Activated naive CD4-positive, alpha-beta T cell treated with anti-CD3 and anti-CD28 coated beads for 36 hours (primary cell): ENCODE measurements around the gene PCED1B. TPM values are rescaled to one million over a fixed set of nuclear protein-coding genes. Genes with fewer than 3 reads are reported as not detected.

ENCODE experiments used
- CTCF ChIA-PET: fragments of 350-600 bp; sonication (Branson Sonifier 250); formaldehyde crosslinking; loops from one replicate; lab custom pipeline; 2021; ENCODE audit warnings: antibody characterized with exemption; lab: Charles Lee
- DNase-seq: peaks from one replicate; pipeline ENCODE4 v3.0.0-alpha.2; 2020
- H3K27ac Mint-ChIP-seq: one replicate; pipeline ENCODE4 v1.8.0; 2021; ENCODE audit warnings: mild to moderate bottlenecking, mixed read lengths
- H3K27me3 Mint-ChIP-seq: one replicate; pipeline ENCODE4 v1.8.0; 2021; ENCODE audit warnings: low read depth, mixed read lengths
- H3K36me3 Mint-ChIP-seq: one replicate; pipeline ENCODE4 v1.8.0; 2021; ENCODE audit warnings: low read depth, mixed read lengths
- H3K4me1 Mint-ChIP-seq: one replicate; pipeline ENCODE4 v1.8.0; 2021; ENCODE audit warnings: low read depth, mixed read lengths
- H3K4me3 Mint-ChIP-seq: one replicate; pipeline ENCODE4 v1.8.0; 2021; ENCODE audit warnings: mild to moderate bottlenecking, moderate library complexity, mixed read lengths
- H3K9me3 Mint-ChIP-seq: one replicate; pipeline ENCODE4 v1.8.0; 2021; ENCODE audit warnings: mixed read lengths
- intact Hi-C: fragments of 100-400 bp; cut with micrococcal nuclease; formaldehyde crosslinking; loops from one replicate; pipeline ENCODE4 v1.15.1; 2023
- total RNA-seq, 2 experiments: library from RNA; stranded (reverse); gene quantifications; one replicate each; pipeline ENCODE4 v1.2.3, GENCODE V29; 2021

Gene PCED1B
- total RNA-seq, 2 experiments from 2014 or later = 138 to 143 TPM

- Mint-ChIP-seq H3K4me3 (peak overlapping the region; percentile 94), H3K9me3 (no peaks in the 10 kb centered on the region), H3K4me1 (peaks cover 26% of the 10 kb centered on the region), H3K36me3 (peaks cover 85% of the 10 kb centered on the region), H3K27me3 (no peaks in the 10 kb centered on the region), H3K27ac (peak overlapping the region; percentile 100)
- CTCF ChIA-PET = interaction anchor here (1.0 to 2.2 kb wide), 8 partner anchors 8 to 186 kb away, joined by 3 to 10 read pairs (median 6); no protein-coding TSS in a partner anchor
- intact Hi-C loops = loop anchor here (2.0 to 10.0 kb wide), 6 partner anchors 59 to 1491 kb away; partner anchors contain the start of genes ARID2, RPAP3, SCAF11 and SLC38A2
- peak; percentile 76 for DNase-seq
These were observed 138.8 kb downstream of the PCED1B start for GRCh38 chr12:47218191-47218654.

- DNase-seq = no peak
- no peaks in the 10 kb centered on the region for H3K27me3 Mint-ChIP-seq
- peak overlapping the region; percentile 94 for H3K4me3 Mint-ChIP-seq
- peaks cover 34% of the 10 kb centered on the region for H3K4me1 Mint-ChIP-seq
- no peaks in the 10 kb centered on the region for H3K9me3 Mint-ChIP-seq
- intact Hi-C loops = loop anchor here (1.0 to 10.0 kb wide), 8 partner anchors 52 to 1492 kb away; partner anchors contain the start of genes ARID2, RPAP3, SCAF11 and SLC38A2
- H3K36me3 Mint-ChIP-seq = peaks cover 82% of the 10 kb centered on the region
- CTCF ChIA-PET = interaction anchor here (0.9 to 2.2 kb wide), 7 partner anchors 9 to 187 kb away, joined by 3 to 12 read pairs (median 5); partner anchors contain the start of gene PCED1B
- H3K27ac Mint-ChIP-seq = peak overlapping the region; percentile 100
These were observed 139.8 kb downstream of the PCED1B start for GRCh38 chr12:47219243-47219642.

- peak overlapping the region; percentile 69 for H3K4me3 Mint-ChIP-seq
- DNase-seq = no peak
- peaks cover 54% of the 10 kb centered on the region for H3K4me1 Mint-ChIP-seq
- intact Hi-C loops = loop anchor here (2.0 to 5.0 kb wide), 2 partner anchors 15 to 611 kb away; no protein-coding TSS in a partner anchor
- no peaks in the 10 kb centered on the region for H3K27me3 Mint-ChIP-seq
- peak overlapping the region; percentile 92 for H3K27ac Mint-ChIP-seq
- no peaks in the 10 kb centered on the region for H3K9me3 Mint-ChIP-seq
- CTCF ChIA-PET = interaction anchor here (0.7 to 1.1 kb wide), 3 partner anchors 9 to 961 kb away, joined by 3 read pairs; no protein-coding TSS in a partner anchor
- H3K36me3 Mint-ChIP-seq = peaks cover 83% of the 10 kb centered on the region
These were observed 142.0 kb downstream of the PCED1B start for GRCh38 chr12:47221256-47222023.

GRCh38 chr12:47222520-47223030 is 143.2 kb downstream of the PCED1B start:
- Mint-ChIP-seq H3K27ac (peak overlapping the region; percentile 92), H3K4me1 (peaks cover 63% of the 10 kb centered on the region), H3K36me3 (peaks cover 81% of the 10 kb centered on the region), H3K27me3 (no peaks in the 10 kb centered on the region), H3K4me3 (peak overlapping the region; percentile 69), H3K9me3 (no peaks in the 10 kb centered on the region)
- CTCF ChIA-PET = interaction anchor here (1.1 kb wide), 1 partner anchor 851 kb away, joined by 3 read pairs; no protein-coding TSS in a partner anchor
- intact Hi-C loops = loop anchor here (5.0 kb wide), 1 partner anchor 610 kb away; no protein-coding TSS in a partner anchor
- DNase-seq = no peak

- peak overlapping the region; percentile 69 for H3K4me3 Mint-ChIP-seq
- no peaks in the 10 kb centered on the region for H3K27me3 Mint-ChIP-seq
- peaks cover 79% of the 10 kb centered on the region for H3K36me3 Mint-ChIP-seq
- intact Hi-C loops = loop anchor here (5.0 kb wide), 1 partner anchor 609 kb away; no protein-coding TSS in a partner anchor
- DNase-seq = no peak
- H3K27ac Mint-ChIP-seq = peak overlapping the region; percentile 92
- peaks cover 69% of the 10 kb centered on the region for H3K4me1 Mint-ChIP-seq
- H3K9me3 Mint-ChIP-seq = no peaks in the 10 kb centered on the region
- CTCF ChIA-PET = no interaction called here
These were observed 143.8 kb downstream of the PCED1B start for GRCh38 chr12:47223031-47223847.

DNA sequence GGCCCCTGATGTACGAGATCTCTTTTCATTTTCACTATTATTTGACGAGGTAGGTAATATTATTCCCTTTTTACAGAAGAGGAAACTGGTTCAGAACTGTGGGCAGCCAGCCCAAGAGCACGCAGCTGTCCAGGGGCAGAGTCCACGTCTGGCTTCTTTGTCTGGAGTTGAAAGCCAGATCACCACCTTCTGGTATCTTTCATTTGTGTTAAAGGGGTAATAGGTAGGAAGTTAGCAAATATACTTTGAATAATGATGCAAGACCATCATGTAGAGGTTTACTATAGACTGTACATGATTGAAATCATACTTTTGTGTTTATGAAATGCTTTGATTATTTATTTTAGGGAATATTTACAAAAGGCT is 144.4 kb downstream of the PCED1B start:
- DNase-seq = no peak
- H3K27ac Mint-ChIP-seq = peak overlapping the region; percentile 92
- no peaks in the 10 kb centered on the region for H3K27me3 Mint-ChIP-seq
- no peaks in the 10 kb centered on the region for H3K9me3 Mint-ChIP-seq
- intact Hi-C loops = loop anchor here (5.0 kb wide), 1 partner anchor 608 kb away; no protein-coding TSS in a partner anchor
- H3K4me3 Mint-ChIP-seq = peak overlapping the region; percentile 69
- CTCF ChIA-PET = no interaction called here
- H3K4me1 Mint-ChIP-seq = peaks cover 72% of the 10 kb centered on the region
- peaks cover 81% of the 10 kb centered on the region for H3K36me3 Mint-ChIP-seq

GRCh38 chr12:47224563-47225133 is 145.2 kb downstream of the PCED1B start:
- Mint-ChIP-seq H3K4me1 (peaks cover 79% of the 10 kb centered on the region), H3K9me3 (no peaks in the 10 kb centered on the region), H3K36me3 (peaks cover 82% of the 10 kb centered on the region), H3K4me3 (peak overlapping the region; percentile 59), H3K27ac (peak overlapping the region; percentile 92), H3K27me3 (no peaks in the 10 kb centered on the region)
- CTCF ChIA-PET = interaction anchor here (1.4 kb wide), 1 partner anchor 17 kb away, joined by 5 read pairs; no protein-coding TSS in a partner anchor
- intact Hi-C loops = loop anchor here (5.0 kb wide), 1 partner anchor 608 kb away; no protein-coding TSS in a partner anchor
- DNase-seq = no peak

DNA sequence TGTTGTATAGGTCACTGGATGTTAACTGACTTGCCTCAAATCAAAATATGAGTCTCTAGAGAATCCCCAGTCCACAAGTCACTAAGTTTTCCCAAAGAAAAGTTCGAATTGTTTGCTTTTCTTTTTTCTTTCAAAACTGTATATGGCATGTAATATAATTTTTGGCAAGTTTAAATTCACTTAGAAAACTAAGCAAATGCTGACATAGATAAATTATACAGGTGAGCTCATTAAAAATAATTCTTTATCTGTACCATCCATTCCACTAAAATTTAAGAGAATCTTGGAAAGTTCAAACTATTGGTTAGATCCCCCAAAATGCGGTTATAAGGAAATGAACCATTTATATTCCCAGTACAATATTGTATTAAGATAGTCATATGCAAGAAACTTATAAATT is 145.9 kb downstream of the PCED1B start:
- H3K9me3 Mint-ChIP-seq = no peaks in the 10 kb centered on the region
- no peak for DNase-seq
- H3K4me3 Mint-ChIP-seq = peak overlapping the region; percentile 59
- CTCF ChIA-PET = interaction anchor here (1.4 to 1.7 kb wide), 2 partner anchors 18 to 172 kb away, joined by 5 read pairs; no protein-coding TSS in a partner anchor
- peak overlapping the region; percentile 92 for H3K27ac Mint-ChIP-seq
- H3K27me3 Mint-ChIP-seq = no peaks in the 10 kb centered on the region
- peaks cover 84% of the 10 kb centered on the region for H3K4me1 Mint-ChIP-seq
- intact Hi-C loops = no loop called here
- peaks cover 81% of the 10 kb centered on the region for H3K36me3 Mint-ChIP-seq

DNA sequence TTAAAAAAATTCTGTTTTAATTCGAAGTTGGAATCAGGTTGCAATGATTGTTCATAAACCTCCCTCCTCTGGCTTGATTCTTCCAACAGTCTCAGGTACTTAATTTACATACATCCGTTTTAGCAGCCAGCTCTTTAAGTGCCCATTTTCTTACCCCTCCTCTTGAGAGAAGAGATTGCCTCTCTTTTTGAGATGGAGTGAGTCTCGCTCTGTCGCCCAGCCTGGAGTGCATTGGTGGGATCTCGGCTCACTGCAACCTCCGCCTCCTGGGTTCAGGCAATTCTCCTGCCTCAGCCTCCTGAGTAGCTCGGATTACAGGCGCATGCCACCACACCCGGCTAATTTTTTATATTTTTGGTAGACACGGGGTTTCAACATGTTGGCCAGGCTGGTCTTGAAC is 146.8 kb downstream of the PCED1B start:
- intact Hi-C loops = no loop called here
- H3K27ac Mint-ChIP-seq = peak overlapping the region; percentile 92
- CTCF ChIA-PET = interaction anchor here (1.4 to 1.7 kb wide), 3 partner anchors 19 to 182 kb away, joined by 3 to 5 read pairs (median 5); no protein-coding TSS in a partner anchor
- H3K9me3 Mint-ChIP-seq = no peaks in the 10 kb centered on the region
- H3K36me3 Mint-ChIP-seq = peaks cover 85% of the 10 kb centered on the region
- H3K4me1 Mint-ChIP-seq = peaks cover 88% of the 10 kb centered on the region
- H3K27me3 Mint-ChIP-seq = no peaks in the 10 kb centered on the region
- H3K4me3 Mint-ChIP-seq = peak overlapping the region; percentile 40
- no peak for DNase-seq

GRCh38 chr12:47228802-47229201 is 149.4 kb downstream of the PCED1B start:
- Mint-ChIP-seq H3K27ac (peak overlapping the region; percentile 78), H3K9me3 (peaks cover 4% of the 10 kb centered on the region), H3K4me3 (no peak overlapping the region), H3K36me3 (peaks cover 85% of the 10 kb centered on the region), H3K27me3 (no peaks in the 10 kb centered on the region), H3K4me1 (peaks cover 82% of the 10 kb centered on the region)
- no peak for DNase-seq
- CTCF ChIA-PET = interaction anchor here (0.7 to 1.3 kb wide), 4 partner anchors 13 to 458 kb away, joined by 3 to 5 read pairs (median 3); no protein-coding TSS in a partner anchor
- intact Hi-C loops = no loop called here

DNA sequence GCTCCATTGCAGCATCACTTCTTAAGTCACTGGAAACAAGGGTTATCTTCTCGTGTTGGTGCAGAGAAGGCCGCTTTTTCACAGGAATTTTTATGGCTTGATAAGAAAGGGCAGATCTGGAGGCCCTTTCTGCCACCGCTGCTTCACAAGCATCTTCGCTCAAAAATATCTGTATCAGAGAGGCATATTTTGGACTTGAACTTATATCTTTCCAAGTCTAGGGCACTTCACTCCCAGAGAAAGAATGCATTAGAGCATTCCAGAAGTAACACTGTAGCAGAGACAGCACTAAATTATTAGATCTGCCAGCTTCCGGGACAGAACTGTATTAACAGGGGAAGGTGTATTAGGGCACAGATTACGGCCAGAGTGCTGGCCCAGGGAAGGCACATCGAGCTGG is 152.0 kb downstream of the PCED1B start:
- intact Hi-C loops = no loop called here
- Mint-ChIP-seq H3K4me3 (no peak overlapping the region), H3K36me3 (peaks cover 88% of the 10 kb centered on the region), H3K9me3 (peaks cover 16% of the 10 kb centered on the region), H3K27ac (peak overlapping the region; percentile 62), H3K27me3 (no peaks in the 10 kb centered on the region), H3K4me1 (peaks cover 80% of the 10 kb centered on the region)
- DNase-seq = no peak
- CTCF ChIA-PET = no interaction called here
